GM12878 (cell line): ENCODE measurements around the gene ARHGAP12.

Experiments used
- MEF2B ChIP-seq: fragments of 450-650 bp; IDR thresholded peaks from 2 replicates; pipeline ENCODE4 v1.6.1; 2018; ENCODE audit warnings: mild to moderate bottlenecking, moderate library complexity; ENCODE audit not compliant: partially characterized antibody, poor library complexity, severe bottlenecking
- POLR2AphosphoS5 ChIP-seq: IDR thresholded peaks from 2 replicates; pipeline ENCODE4 v1.6.1; 2011; ENCODE audit warnings: mild to moderate bottlenecking, low read length, inconsistent platforms
- TCF7 ChIP-seq: IDR thresholded peaks from 2 replicates; pipeline ENCODE4 v1.6.1; 2014; ENCODE audit warnings: antibody characterized with exemption, borderline replicate concordance
- TF ChIP-seq, protein P1 (sequence below): IDR thresholded peaks from 2 replicates; pipeline ENCODE4 v1.6.1; 2011; ENCODE audit warnings: low read depth, low read length, improper control_type of control experiment, borderline replicate concordance

- TF ChIP-seq TCF7 (no peak), MEF2B (no peak), POLR2AphosphoS5 (no peak)
- TF ChIP-seq, protein P1, sequence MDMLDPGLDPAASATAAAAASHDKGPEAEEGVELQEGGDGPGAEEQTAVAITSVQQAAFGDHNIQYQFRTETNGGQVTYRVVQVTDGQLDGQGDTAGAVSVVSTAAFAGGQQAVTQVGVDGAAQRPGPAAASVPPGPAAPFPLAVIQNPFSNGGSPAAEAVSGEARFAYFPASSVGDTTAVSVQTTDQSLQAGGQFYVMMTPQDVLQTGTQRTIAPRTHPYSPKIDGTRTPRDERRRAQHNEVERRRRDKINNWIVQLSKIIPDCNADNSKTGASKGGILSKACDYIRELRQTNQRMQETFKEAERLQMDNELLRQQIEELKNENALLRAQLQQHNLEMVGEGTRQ, result no peak
Measured at GRCh38 chr10:31926765-31927564, 1.7 kb downstream of the ARHGAP12 start.
